ENCODE data around the gene RRP1B.

DNA sequence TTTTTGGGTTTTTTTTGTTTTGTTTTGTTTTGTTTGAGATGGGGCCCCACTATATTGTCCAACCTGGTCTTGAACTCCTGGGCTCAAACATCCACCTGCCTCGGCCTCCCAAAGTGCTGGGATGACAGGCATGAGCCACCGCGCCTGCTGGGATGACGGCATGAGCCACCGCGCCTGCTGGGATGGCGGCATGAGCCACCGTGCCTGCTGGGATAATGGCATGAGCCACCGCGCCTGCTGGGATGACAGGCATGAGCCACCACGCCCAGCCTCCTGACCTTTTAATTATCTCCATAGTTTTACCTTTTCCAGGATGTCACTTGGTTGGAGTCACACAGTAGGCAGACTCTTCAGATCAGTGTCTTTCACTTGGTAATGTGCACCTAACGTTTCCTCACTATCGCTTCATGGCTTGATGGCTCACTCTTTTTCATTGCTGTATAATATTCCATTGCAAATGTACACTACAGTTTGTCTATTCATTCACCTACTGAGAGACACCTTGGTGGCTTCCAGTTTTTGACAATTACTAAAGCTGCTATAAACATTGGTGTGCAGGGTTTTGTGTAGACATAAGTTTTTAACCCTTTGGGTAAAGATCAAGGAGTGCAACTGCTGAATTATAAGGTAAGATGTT, 49.5 kb downstream of the RRP1B start:
- TF ChIP-seq, protein P1, sequence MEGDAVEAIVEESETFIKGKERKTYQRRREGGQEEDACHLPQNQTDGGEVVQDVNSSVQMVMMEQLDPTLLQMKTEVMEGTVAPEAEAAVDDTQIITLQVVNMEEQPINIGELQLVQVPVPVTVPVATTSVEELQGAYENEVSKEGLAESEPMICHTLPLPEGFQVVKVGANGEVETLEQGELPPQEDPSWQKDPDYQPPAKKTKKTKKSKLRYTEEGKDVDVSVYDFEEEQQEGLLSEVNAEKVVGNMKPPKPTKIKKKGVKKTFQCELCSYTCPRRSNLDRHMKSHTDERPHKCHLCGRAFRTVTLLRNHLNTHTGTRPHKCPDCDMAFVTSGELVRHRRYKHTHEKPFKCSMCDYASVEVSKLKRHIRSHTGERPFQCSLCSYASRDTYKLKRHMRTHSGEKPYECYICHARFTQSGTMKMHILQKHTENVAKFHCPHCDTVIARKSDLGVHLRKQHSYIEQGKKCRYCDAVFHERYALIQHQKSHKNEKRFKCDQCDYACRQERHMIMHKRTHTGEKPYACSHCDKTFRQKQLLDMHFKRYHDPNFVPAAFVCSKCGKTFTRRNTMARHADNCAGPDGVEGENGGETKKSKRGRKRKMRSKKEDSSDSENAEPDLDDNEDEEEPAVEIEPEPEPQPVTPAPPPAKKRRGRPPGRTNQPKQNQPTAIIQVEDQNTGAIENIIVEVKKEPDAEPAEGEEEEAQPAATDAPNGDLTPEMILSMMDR (IDR thresholded peaks at IDR 0.05): no peak
- TF ChIP-seq POLR2A (IDR thresholded peaks at IDR 0.05; ENCODE audit: low read depth): no peak
